ENCODE data around the gene PROSER1. TPM values are rescaled to one million over a fixed set of nuclear protein-coding genes. Genes with fewer than 3 reads are reported as not detected.
"Not testable (repeated sequence)": the region's sequence is repeated elsewhere in the genome, so short reads cannot be mapped to it uniquely, and the experiment has no call there.

PROSER1 gene
- total RNA-seq, 1 donor from 2014 or later = 41.3 TPM

GRCh38 chr13:39012608-39013007, 25.3 kb downstream of the PROSER1 start:
- no peak for TF ChIP-seq CTCF (IDR thresholded peaks at IDR 0.05)
- TF ChIP-seq POLR2AphosphoS5 (IDR thresholded peaks at IDR 0.05; ENCODE audit: insufficient read depth in 1 of 2, low read depth in 1 of 2) = no peak
- no peak for TF ChIP-seq POLR2A (IDR thresholded peaks at IDR 0.05)
- Histone ChIP-seq H3K4me1 (no peaks in the 10 kb centered on the region), H3K9me3 (no peaks in the 10 kb centered on the region), H3K36me3 (peaks cover 3 to 55% of the 10 kb centered on the region in 2 donors), H3K27ac (no peak overlapping the region), H3K27me3 (no peaks in the 10 kb centered on the region), H3K4me3 (no peak overlapping the region)
- intact Hi-C loops (cut with DNase I) = no loop called here
- DNase-seq (ENCODE audit: extremely low spot score in 2 of 2) = no peak

- H3K27me3 ChIP-seq; H3K27ac ChIP-seq; H3K9me3 ChIP-seq; DNase-seq (ENCODE audit: extremely low spot score in 2 of 2); intact Hi-C loops (cut with DNase I); H3K4me1 ChIP-seq: not testable (repeated sequence)
- H3K4me3 ChIP-seq = peak overlapping the region in 1 of 2 donors; percentile 16
- peaks cover 0 to 16% of the 10 kb centered on the region in 2 donors for H3K36me3 ChIP-seq
Observed at GRCh38 chr13:39006371-39007111, 31.3 kb downstream of the PROSER1 start.

GRCh38 chr13:38998739-38999138, 39.1 kb downstream of the PROSER1 start:
- no peak overlapping the region for H3K4me3 ChIP-seq
- no peaks in the 10 kb centered on the region for H3K9me3 ChIP-seq
- no peaks in the 10 kb centered on the region for H3K27me3 ChIP-seq
- H3K27ac ChIP-seq = no peak overlapping the region
- no peak for DNase-seq (ENCODE audit: extremely low spot score in 2 of 2)
- H3K4me1 ChIP-seq = no peaks in the 10 kb centered on the region
- TF ChIP-seq POLR2AphosphoS5 (IDR thresholded peaks at IDR 0.05; ENCODE audit: insufficient read depth in 1 of 2, low read depth in 1 of 2) (no peak), CTCF (IDR thresholded peaks at IDR 0.05) (no peak), POLR2A (IDR thresholded peaks at IDR 0.05) (no peak)
- H3K36me3 ChIP-seq = no peaks in the 10 kb centered on the region
- intact Hi-C loops (cut with DNase I) = no loop called here

GRCh38 chr13:38993381-38993780, 44.5 kb downstream of the PROSER1 start:
- intact Hi-C loops (cut with DNase I) = no loop called here
- H3K4me1 ChIP-seq = no peaks in the 10 kb centered on the region
- no peaks in the 10 kb centered on the region for H3K9me3 ChIP-seq
- no peak overlapping the region for H3K4me3 ChIP-seq
- no peak for DNase-seq (ENCODE audit: extremely low spot score in 2 of 2)
- H3K27me3 ChIP-seq = no peaks in the 10 kb centered on the region
- no peaks in the 10 kb centered on the region for H3K36me3 ChIP-seq
- no peak overlapping the region for H3K27ac ChIP-seq
- TF ChIP-seq POLR2AphosphoS5 (IDR thresholded peaks at IDR 0.05; ENCODE audit: insufficient read depth in 1 of 2, low read depth in 1 of 2) (no peak), CTCF (IDR thresholded peaks at IDR 0.05) (no peak), POLR2A (IDR thresholded peaks at IDR 0.05) (no peak)

- no peak for DNase-seq (ENCODE audit: extremely low spot score in 2 of 2)
Observed at GRCh38 chr13:38990693-38991092, 47.2 kb downstream of the PROSER1 start, which contains the start of gene STOML3. Gene STOML3, minus strand, starts transcription at chr13:38990831. Its CDS starts 110 bp downstream, at chr13:38990721.

More at GRCh38 chr13:38990693-38991092, 47.2 kb downstream of the PROSER1 start, which contains the start of gene STOML3:
- no peaks in the 10 kb centered on the region for H3K36me3 ChIP-seq
- H3K9me3 ChIP-seq = no peaks in the 10 kb centered on the region
- H3K4me1 ChIP-seq = no peaks in the 10 kb centered on the region
- no peak within 1 kb of the TSS for H3K4me3 ChIP-seq
- no peaks in the 10 kb centered on the region for H3K27me3 ChIP-seq
- H3K27ac ChIP-seq = no peak within 1 kb of the TSS
- TF ChIP-seq CTCF (IDR thresholded peaks at IDR 0.05) = no peak
- TF ChIP-seq POLR2A (IDR thresholded peaks at IDR 0.05) = no peak
- no peak for TF ChIP-seq POLR2AphosphoS5 (IDR thresholded peaks at IDR 0.05; ENCODE audit: insufficient read depth in 1 of 2, low read depth in 1 of 2)
- intact Hi-C loops (cut with DNase I) = no loop called here

Data from vagina (tissue), 2 donors.